ENCODE results near the gene ZBTB7C.

The ZBTB7C gene

DNA sequence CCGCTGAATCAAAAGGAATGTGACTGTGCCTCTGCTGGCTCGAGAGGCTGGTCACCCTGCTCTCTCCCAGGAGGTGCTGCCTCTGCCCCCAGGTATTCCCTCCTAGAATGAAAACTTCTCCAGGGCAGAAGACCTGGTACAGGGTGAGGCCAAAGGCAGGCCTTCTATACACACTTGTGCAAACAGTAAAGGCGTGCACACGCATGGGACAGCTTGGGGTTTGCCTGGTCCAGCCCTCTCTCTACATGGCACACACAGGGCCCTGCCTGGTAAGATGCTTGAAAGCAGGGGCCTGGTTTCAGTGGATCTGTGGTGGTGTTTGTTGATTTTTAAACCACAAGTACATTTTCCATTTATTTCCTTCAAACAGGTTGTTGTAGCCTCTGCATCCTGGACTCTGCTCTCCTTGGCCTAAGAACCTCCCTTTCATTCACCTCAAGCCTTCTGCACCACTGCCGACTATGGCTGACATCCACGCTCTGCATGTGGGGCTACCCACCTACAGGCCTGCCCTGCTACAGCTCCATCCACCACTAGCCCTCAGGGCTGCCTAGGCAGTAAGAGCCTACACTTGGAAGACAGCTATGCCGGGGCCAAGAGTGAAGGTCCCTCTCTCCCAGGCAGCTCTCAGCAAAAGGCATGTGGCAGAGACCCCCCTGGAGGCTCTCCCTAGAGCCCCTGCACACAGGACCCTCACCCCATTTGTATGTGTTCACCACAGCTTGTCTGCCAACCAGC is 190.7 kb downstream of the ZBTB7C start:
- DNase-seq (ENCODE audit: low read depth in 2 of 2) = no peak

DNA sequence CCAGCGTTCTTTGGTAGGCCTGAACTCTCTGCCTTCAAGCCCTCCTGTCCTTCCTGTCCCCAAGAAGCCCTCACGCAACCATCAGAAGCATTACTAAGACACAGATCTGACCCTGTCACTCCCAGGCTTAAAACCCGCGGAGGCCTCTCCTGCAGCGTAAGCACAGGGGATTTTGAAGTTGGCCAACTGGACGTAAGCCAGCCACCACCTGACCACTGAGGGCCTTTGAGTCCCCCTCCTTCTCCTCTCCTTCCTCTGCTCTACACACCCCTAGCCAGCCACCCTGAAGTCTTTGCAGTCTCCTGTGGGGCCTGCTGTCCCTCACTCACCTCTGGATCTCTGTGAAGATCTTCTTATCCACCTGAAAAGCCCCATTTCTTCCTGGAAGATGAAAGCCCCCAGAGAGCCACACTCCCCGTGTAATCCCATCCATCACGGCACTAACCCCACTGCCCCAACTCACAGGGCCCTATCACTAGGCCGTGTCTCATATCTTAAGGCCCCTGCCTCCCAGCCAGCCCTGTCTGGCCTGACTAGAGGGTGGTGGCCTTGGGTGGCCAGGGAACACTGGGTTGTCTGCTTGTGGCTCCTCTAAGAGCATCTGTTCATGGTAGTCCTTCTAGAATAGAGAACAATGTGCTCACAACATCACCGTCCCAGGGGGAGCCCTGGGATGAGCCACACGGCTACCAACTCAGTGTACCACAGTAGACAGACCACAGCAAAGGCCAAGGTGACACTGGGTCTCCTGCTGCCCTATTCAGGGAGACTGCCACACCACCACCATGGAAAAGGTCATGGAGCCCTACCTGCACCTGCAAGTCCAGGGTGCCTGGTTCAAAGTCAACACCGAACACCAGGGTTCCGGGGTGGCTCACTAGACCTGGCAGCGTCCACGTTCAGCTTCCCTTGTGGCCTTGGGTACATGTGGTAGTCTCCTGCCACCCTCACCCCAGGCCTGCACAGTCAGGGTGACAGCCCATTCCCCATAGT is 191.6 kb downstream of the ZBTB7C start:
- no peak for DNase-seq (ENCODE audit: low read depth in 2 of 2)

DNA sequence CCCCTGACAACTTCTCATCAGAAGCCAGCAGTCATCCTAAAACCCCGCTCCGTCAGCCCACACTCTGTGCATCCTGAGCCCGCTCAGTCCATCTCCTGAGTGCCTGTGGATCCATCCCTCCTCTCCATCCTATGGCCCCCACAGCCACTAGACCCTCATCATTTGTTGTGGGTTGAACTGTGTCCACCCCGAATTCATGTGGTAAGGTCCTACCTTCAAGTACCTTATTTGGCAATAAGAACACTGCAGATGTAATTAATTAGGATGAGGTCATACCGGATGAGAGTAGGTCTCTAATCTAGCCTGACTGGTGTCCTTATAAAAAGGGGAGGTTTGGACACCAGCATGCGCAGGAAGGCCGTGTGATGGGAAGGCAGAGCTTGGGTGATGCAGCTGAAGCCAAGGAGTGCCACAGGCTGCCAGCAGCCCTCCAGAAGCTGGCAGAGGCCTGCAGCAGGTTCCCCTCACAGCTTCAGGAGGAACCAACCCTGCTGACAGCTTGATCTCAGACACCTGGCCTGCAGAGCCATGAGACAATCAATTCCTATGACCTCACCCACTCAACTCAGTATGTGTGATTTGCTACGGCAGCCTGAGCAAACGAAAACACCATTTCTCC is 192.4 kb downstream of the ZBTB7C start:
- no peak for DNase-seq (ENCODE audit: low read depth in 2 of 2)

DNA sequence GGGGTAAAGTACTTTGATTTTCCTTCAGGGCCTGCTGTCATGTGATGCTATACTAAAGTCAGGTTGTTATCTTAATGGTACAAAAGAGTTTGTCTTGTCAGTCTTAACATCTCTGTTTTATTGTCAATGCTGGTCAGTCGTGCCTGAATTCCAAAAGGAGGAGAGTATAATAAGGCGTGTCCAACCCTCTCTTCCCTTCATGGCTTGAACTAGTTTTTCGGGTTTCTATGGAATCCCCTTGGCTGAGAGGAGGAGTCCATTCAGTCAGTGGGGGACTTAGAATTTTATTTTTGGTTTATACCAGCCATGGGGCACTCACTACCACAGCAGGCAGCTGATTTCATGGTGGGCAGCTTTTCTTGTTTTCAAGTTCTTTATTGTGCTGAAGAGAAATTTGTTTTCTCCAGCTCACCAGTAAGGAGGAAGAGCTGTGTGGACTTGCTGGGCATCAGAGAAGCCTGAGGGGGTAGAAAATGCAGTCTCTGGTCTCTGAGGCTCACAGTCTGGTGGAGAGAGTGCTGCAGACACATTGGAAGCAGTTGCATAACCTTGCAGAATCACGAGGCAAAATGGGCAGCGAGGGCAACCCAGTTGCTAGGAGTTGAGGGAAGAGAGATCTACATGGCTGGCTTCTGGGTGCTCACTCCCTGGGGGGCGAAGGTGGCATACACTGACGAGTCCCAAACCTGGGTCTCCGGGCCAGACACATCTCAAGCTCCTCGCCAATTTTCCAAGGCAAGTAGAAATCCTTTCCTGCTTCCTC is 193.1 kb downstream of the ZBTB7C start:
- DNase-seq (ENCODE audit: low read depth in 2 of 2) = no peak

DNA sequence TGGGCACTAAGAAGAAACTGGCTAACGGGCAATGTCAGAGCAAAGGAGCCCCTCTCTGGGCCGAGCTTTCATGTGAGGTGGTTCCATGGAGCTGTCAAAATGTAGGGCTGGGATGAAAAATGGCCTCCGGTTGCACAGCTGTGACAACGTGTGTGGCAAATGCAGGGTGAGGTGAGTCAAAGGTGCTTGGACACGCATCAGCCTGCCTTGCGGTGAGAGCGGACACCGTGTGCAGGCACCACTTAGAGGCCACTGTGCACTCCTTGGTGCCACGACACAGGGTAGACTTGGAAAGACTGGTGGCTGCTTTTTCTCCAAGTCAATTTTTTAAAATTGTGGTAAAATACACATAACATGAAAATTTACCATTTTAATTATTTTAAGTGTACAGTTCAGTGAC is 195.4 kb downstream of the ZBTB7C start:
- no peak for DNase-seq (ENCODE audit: low read depth in 2 of 2)

DNA sequence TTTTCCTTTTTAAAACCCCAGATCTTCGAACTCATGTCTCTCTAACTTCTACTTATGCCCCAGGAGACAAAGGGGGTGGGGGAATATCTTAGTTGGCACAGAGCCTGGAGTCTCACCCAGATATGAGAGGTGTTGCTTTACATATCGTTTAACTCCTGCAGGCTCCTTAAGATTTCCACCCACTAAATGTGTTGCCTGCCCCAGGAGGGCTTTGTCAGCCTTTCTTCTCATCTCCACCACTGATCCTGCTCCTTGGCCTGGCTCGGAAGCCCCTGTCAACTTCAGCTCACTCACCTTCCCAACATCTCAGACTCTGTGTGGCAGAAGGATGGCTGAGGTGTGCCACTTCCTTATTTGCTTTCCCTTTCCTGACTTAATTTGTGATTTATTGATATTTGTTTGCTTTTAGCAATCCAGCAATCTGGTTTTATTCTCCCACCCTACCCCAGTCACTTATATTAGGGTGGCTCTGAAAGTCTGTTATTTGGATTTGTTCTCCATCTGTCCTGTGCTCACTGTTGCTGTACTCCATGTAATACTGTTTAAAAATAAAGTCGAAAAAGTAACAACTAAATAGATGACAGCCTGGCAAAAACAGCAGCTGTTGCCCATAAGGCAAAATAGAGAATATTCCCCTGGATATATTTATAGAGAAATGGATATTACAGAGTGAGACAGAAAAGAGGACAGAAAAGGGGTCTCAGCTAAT is 200.6 kb downstream of the ZBTB7C start:
- DNase-seq (ENCODE audit: low read depth in 2 of 2) = no peak

DNA sequence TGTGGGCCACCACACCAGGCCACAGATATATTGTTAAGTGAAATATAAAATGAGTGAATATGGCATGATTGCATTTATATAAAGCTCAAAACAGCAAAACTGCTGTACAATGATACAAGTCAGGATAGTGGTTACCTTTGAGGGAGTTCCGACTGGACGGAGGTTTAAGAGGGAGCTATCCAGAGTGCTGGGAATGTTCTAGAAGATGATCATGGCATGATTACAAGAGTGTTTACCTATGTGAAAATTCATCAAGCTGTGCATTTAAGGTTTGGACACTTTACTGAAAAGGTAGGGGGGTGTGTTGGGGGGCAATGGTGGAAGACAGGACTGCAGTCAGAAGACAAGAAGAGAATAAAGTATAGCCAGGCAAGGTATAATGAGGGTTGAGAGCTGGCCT is 201.4 kb downstream of the ZBTB7C start:
- DNase-seq (ENCODE audit: low read depth in 2 of 2) = no peak

DNA sequence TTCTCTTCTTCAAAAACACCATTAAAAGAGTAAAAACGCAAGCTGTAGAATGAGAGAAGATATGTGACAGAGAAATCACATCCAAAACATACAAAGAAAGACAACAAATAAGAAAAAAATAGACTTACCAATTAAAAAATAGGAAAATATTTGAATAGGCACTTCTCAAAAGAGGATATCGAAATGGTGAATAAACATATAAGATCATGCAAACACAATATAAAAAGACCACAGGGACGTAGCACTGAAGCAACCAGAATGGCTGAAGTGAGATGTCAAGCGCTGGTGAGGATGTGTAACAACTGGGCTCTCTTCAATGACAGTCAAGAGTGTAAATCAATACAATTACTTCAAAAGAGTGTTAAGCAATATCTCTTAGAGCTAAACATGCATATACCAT is 202.3 kb downstream of the ZBTB7C start:
- no peak for DNase-seq (ENCODE audit: low read depth in 2 of 2)

DNA sequence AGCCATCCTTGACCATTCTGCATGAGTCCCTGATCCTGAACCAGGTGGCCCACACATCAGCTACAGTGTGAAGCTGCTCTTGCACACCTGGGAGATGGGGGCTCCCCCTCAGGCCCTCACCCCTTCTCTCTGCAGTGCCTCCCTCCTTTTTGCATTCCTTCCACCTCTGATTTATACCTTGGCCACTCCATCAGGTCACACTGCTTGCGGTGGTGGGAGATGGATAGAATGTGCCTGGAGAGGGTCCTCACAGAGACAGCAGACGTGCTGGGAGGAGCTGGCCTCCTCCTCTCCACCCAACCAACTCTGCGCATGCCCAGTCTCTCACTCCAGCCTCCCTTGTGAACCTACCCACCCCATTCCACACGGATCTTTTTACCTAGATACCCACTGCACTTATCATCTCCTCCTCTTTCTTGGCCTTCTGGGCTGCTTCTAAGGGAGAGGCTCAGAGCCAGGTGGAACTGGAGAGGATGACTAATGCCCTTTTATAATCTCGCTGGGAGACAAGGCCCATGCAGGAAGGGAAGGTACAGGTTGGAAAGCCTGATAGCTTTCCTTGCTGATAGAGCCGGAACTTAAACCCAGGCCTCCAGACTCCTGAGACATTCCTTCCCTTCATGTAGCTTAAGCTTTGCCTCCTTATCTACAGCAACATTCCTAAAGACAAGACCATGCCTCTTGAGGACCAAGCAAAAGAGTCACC is 205.1 kb downstream of the ZBTB7C start:
- DNase-seq (ENCODE audit: low read depth in 2 of 2) = no peak

DNA sequence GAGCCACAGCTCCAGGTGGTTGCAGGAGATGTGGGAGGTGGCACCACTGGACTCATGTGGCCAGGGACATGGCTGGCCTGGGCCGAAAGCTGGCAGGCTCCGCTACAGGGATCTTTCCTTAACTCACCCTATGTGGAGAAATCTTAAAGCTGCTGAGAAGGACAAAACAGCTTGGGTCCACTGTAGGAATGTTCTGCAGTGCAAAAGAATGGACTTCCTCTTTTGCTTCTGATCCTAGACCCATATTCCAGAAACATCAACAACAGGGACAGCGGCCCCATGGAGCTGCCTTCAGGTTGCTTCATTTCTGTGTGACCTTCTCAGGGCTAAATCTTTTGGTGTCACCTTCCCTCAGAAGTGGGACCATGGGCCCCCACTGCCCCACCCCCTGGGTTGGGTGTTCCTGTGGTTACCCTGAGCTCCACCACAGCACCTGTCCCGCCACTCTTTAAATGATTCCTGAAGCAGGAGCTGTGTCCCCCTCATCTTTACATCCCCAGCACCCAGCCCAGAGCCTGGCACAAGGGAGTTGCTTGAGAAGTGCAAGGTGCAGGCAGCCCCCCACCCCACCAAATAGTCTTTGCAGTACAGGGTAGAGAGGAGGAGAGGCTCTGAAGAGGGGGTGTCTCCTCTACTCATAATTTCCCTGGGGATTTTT is 205.8 kb downstream of the ZBTB7C start:
- no peak for DNase-seq (ENCODE audit: low read depth in 2 of 2)

DNA sequence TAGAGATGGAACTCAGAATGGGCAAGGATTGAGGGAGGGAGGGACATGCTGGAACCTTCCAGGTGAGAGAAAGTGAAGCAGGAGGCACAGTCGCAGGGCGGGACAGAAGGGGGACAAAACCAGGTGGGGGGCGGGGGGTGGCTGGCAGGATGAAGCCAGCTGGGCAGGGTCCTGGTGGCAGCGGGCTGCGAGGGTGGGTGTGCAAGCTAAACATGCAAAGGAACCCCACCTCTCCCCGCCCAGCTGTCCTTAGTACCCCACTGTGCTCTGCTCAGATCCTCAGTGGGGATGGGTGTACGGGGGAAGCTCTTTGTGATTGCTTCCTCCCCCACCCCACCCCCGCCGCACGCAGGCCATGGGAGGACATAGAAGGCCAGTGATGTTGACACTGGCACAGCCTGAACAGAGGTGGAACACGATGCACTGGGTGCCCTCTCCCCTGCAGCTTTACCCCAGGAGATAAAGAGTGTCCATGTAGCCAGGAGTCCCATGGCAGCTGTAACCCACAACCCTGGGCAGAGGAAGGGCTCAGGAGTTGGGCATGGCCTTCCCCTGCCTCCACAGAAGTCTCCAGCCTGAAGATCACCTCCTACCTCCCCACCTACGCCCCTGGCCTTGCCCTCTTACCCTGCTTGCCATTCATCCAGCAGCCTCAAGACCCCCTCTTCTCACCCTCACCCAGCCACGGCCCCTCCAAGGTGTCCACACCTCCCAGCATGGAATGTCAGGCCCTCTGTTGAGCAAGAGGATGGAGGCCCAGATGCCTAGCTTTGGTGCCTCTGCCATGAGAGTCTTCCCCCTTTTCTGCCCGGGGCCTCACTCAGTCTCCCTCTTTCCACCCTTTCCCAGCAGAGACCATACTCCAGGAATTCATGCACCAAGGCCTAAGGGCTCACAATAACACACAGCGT is 206.6 kb downstream of the ZBTB7C start:
- DNase-seq (ENCODE audit: low read depth in 2 of 2) = no peak

DNA sequence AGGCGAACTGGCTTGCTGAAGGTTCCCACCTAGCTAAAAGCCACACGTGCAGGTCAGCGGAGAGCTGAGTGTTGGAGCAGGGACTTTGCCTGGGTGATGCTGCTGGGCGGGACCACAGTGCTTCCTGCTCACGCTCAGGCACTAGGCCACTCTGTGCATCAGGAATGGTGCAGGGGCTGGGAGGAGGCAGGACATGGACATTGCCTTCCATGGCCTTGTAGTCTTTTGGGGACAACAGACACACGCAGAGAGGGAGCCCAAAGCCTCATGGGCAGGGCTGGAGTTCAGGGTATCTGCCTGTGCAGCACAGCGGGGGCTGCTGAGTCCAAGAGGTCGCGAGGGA is 207.2 kb downstream of the ZBTB7C start:
- no peak for DNase-seq (ENCODE audit: low read depth in 2 of 2)

DNA sequence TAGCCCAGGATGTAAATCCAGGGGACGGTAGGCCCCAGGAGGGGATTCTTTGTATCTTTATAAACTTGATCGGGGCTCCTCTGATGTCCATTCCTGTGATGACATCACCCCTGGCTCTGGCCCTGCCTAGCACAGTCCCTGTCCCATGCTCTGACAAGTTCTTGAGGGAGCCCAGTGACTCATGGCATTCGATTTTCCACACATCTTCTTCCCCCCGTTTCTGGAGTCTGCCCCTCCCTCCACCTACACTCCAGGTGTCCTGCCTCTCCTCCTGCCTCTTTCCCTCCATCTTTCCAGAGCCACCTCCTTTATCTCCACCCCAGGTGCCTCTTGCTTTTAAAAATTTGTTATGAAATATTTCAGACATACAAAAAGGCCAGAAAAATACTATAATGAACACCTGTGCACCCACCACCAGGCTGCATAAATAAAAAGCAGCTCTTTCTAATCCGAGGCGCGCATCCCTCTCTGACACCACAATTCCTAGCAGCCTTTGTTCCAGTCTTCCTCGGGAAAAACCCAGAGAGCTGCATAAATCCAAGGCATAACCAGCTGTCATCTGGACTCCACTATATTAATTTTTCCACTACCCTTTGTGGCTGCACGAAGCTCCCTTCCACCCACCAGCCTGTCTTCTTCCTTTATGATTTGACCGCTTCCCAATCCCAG is 207.7 kb downstream of the ZBTB7C start:
- DNase-seq (ENCODE audit: low read depth in 2 of 2) = no peak

DNA sequence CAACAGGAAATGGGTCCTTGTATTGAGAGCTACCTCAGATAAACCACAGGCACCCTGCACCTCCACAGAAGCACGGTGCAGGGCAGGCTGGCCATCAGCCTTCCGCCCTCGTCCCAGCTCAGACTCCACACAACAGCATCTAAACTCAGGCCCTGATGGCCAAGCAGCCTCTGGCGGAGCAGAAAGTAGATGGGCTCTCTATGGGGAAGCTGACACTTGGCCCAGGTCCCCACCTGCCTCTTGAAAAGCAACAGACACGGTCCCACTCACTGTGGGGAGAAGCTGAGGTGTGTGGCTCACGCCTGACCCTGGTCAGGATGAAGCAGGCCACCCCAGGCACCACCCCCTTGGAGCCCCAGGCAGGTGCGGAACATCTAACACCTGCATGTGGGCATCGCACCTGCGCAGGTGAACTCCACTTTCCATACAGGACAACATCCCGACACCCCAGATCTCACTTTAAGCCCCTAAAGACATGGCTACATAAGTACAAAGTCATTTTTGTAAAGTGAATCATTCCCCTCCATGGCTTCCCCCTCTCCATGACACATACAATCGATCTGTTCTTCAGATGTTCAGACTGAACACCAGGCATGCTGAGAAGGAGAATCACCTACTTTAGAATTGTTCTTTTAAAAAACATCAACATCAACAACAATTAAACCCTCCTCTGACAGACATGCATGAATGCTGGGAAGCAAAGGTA is 208.4 kb downstream of the ZBTB7C start:
- DNase-seq (ENCODE audit: low read depth in 2 of 2) = no peak

DNA sequence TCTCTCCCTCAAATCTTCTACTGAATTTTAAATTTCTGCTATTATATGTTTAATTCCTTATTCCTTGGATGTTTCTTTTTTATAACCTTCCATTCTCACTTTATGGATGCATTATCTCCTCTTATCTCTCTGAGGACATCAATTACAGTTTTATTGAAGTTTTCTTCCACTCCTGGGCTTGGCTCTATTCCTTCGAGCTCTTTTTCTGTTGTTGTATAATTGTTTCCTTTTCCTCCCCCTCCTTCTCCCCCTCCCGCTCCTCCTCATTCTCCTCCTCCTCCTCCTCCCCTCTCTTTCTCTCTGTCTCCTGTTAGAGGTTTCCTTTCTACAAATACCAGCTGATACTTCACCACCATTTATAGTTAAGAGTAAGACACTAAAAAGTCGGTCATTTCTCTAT is 209.8 kb downstream of the ZBTB7C start:
- no peak for DNase-seq (ENCODE audit: low read depth in 2 of 2)

DNA sequence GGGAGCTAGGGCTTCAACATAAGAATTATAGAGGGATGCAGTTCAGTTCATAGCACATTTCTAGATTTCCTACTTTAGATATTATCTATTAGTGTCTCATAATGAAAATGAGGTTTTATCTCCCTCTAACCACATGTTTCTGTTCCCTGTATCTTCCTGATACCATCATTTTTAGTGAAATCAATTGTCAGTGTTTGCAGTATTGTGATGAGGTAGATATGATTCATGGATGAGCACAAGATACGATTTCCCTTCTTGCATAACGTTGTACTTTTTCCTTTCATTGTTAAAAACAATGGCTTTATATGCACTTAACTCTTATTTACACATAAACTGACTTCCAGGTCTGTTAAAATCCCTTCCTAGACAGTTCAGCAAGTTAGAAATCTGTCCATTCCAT is 211.4 kb downstream of the ZBTB7C start:
- DNase-seq (ENCODE audit: low read depth in 2 of 2) = no peak

DNA sequence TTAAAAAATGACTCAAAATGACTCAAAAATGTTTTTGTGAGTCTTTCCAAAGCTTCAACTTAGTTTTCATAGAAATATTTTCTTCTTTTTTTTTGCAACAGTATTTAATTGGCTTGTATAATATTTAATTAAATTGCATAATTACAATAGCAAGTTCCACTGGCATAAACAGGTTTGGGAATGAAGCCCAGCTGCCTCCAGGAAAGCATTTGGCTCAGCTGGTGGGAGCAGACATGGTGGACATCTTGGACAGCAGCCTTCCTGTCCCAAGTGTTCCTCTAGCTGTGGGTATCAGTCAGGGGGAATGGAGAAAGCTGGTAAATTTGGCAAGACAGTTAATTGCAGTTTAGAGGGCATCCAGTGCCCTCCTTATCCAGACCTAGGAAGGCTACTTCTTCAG is 213.4 kb downstream of the ZBTB7C start:
- no peak for DNase-seq (ENCODE audit: low read depth in 2 of 2)
